Measurements from ENCODE around the gene SAP30L. TPM values are rescaled to one million over a fixed set of nuclear protein-coding genes. Genes with fewer than 3 reads are reported as not detected.

SAP30L gene
- total RNA-seq, 1 experiment from 2014 or later = 45.9 TPM

DNA sequence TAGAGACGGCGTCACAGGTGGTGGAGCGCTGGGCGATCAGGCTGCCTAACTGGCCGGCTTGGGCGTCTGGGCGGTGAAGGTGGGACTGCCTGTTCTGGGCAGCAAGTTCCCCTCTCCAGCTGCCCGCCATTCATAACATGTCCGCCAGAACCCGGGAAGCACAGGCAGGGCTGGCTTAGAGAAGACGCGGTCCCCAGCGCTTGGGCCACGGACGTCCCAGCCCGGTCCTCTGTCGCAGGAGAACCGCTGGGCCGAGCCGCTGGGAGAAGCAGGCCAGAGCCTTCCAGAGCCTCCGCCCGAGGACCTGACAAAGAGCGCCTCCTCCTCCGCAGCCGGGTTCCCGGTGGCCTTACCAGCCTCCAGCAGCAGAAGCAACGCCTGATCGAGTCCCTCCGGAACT is 47.5 kb downstream of the SAP30L start:
- intact Hi-C loops (cut with micrococcal nuclease) = no loop called here
- no peak overlapping the region for H3K27ac Mint-ChIP-seq (ENCODE audit: low read depth, unreplicated experiment)
- no peaks in the 10 kb centered on the region for H3K36me3 Mint-ChIP-seq (ENCODE audit: insufficient read depth, unreplicated experiment)
- TF ChIP-seq CTCF (IDR thresholded peaks at IDR 0.05; ENCODE audit: unreplicated experiment) = no peak
- CTCF ChIA-PET = interaction anchor here (0.6 to 1.3 kb wide), 4 partner anchors 13 to 89 kb away, joined by 3 to 4 read pairs (median 3); no protein-coding TSS in a partner anchor
- no peaks in the 10 kb centered on the region for H3K4me1 Mint-ChIP-seq (ENCODE audit: insufficient read depth, unreplicated experiment)
- POLR2A ChIA-PET = no interaction called here
- no TSS peak for BruUV-seq (replicated peaks)
- H3K4me3 Mint-ChIP-seq (ENCODE audit: unreplicated experiment) = no peak overlapping the region
- DNase-seq (ENCODE audit: unreplicated experiment) = no peak
- H3K27me3 Mint-ChIP-seq (ENCODE audit: insufficient read depth, unreplicated experiment) = peaks cover 58% of the 10 kb centered on the region
- no peaks in the 10 kb centered on the region for H3K9me3 Mint-ChIP-seq (ENCODE audit: unreplicated experiment)

DNA sequence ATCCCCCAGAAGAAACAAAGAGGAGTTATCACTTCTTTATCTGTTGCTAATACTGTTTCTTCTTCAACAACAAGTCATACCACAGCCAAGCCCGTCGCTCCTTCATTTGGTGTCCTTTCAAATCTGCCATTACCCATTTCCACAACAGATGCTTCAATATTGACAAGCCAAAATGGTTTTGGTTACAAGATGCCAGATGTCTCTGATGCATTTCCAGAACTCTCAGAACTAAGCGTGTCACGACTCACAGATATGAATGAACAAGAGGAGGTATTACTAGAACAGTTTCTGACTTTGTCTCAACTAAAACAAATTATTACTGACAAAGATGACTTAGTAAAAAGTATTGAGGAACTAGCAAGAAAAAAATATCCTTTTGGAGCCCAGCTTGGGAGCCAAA is 48.2 kb downstream of the SAP30L start:
- no peak overlapping the region for H3K27ac Mint-ChIP-seq (ENCODE audit: low read depth, unreplicated experiment)
- ChIA-PET POLR2A (no interaction called here), CTCF (interaction anchor here (0.6 to 19.8 kb wide), 6 partner anchors 9 to 146 kb away, joined by 3 to 207 read pairs (median 3); no protein-coding TSS in a partner anchor)
- no peaks in the 10 kb centered on the region for H3K4me1 Mint-ChIP-seq (ENCODE audit: insufficient read depth, unreplicated experiment)
- TF ChIP-seq CTCF (IDR thresholded peaks at IDR 0.05; ENCODE audit: unreplicated experiment) = no peak
- no peak overlapping the region for H3K4me3 Mint-ChIP-seq (ENCODE audit: unreplicated experiment)
- intact Hi-C loops (cut with micrococcal nuclease) = no loop called here
- peaks cover 50% of the 10 kb centered on the region for H3K27me3 Mint-ChIP-seq (ENCODE audit: insufficient read depth, unreplicated experiment)
- BruUV-seq (replicated peaks) = no TSS peak
- no peaks in the 10 kb centered on the region for H3K36me3 Mint-ChIP-seq (ENCODE audit: insufficient read depth, unreplicated experiment)
- H3K9me3 Mint-ChIP-seq (ENCODE audit: unreplicated experiment) = no peaks in the 10 kb centered on the region
- no peak for DNase-seq (ENCODE audit: unreplicated experiment)

DNA sequence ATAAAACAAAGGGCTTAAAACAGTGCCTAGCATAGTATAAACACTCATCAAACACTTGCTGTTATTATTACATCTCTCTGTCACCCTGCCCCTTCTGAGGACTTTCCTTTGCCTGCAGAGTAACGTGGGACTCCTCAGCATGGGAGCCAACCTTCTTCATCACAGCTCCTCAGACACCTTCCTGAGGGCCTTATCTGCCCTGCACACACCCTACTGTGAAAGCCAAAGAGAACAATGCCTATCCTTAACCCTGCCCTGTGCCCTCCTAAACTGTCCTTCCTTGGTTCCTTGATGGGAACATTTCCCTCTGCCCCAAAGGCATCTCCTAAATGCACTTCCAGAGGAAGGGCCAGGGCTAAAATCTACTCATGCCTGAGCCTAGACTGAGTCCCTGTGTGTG is 52.8 kb downstream of the SAP30L start:
- H3K36me3 Mint-ChIP-seq (ENCODE audit: insufficient read depth, unreplicated experiment) = no peaks in the 10 kb centered on the region
- intact Hi-C loops (cut with micrococcal nuclease) = loop anchor here (5.0 kb wide), 1 partner anchor 534 kb away; no protein-coding TSS in a partner anchor
- no peaks in the 10 kb centered on the region for H3K4me1 Mint-ChIP-seq (ENCODE audit: insufficient read depth, unreplicated experiment)
- TF ChIP-seq CTCF (IDR thresholded peaks at IDR 0.05; ENCODE audit: unreplicated experiment) = no peak
- H3K4me3 Mint-ChIP-seq (ENCODE audit: unreplicated experiment) = no peak overlapping the region
- no peak overlapping the region for H3K27ac Mint-ChIP-seq (ENCODE audit: low read depth, unreplicated experiment)
- DNase-seq (ENCODE audit: unreplicated experiment) = no peak
- BruUV-seq (replicated peaks) = no TSS peak
- H3K9me3 Mint-ChIP-seq (ENCODE audit: unreplicated experiment) = no peaks in the 10 kb centered on the region
- ChIA-PET POLR2A (no interaction called here), CTCF (interaction anchor here (0.6 to 19.8 kb wide), 5 partner anchors 22 to 137 kb away, joined by 3 to 207 read pairs (median 6); no protein-coding TSS in a partner anchor)
- peaks cover 46% of the 10 kb centered on the region for H3K27me3 Mint-ChIP-seq (ENCODE audit: insufficient read depth, unreplicated experiment)

DNA sequence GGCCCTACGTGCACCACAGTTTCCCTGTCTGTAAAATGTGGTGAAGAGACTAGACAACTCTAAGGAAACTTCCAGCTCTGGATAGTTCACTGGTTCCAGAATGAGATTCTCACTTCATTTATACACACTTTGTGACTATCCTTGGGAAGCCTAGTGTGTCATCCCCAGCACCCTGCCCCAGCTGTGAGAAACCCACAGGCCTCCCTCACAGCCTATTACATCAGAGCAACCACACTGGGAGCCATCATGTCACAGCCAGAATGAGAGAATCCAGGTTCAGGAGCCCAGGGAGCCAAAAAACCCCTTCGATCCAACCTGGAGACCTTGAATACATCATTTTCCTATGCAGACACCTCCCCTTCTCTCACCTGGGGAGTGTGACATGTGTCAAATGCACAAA is 53.2 kb downstream of the SAP30L start:
- DNase-seq (ENCODE audit: unreplicated experiment) = no peak
- intact Hi-C loops (cut with micrococcal nuclease) = loop anchor here (5.0 kb wide), 1 partner anchor 533 kb away; no protein-coding TSS in a partner anchor
- Mint-ChIP-seq H3K4me3 (ENCODE audit: unreplicated experiment) (no peak overlapping the region), H3K27ac (ENCODE audit: low read depth, unreplicated experiment) (no peak overlapping the region), H3K27me3 (ENCODE audit: insufficient read depth, unreplicated experiment) (peaks cover 42% of the 10 kb centered on the region), H3K4me1 (ENCODE audit: insufficient read depth, unreplicated experiment) (no peaks in the 10 kb centered on the region), H3K9me3 (ENCODE audit: unreplicated experiment) (no peaks in the 10 kb centered on the region), H3K36me3 (ENCODE audit: insufficient read depth, unreplicated experiment) (no peaks in the 10 kb centered on the region)
- CTCF ChIA-PET = interaction anchor here (1.5 to 19.8 kb wide), 3 partner anchors 21 to 112 kb away, joined by 6 to 207 read pairs (median 6); no protein-coding TSS in a partner anchor
- no peak for TF ChIP-seq CTCF (IDR thresholded peaks at IDR 0.05; ENCODE audit: unreplicated experiment)
- BruUV-seq (replicated peaks) = no TSS peak
- POLR2A ChIA-PET = no interaction called here
